A172 (cell line): ENCODE measurements around the gene CDH13. TPM values are rescaled to one million over a fixed set of nuclear protein-coding genes. Genes with fewer than 3 reads are reported as not detected.

ENCODE experiments used
- DNase-seq: peaks from one replicate; pipeline ENCODE4 v3.0.0-alpha.2; 2015; ENCODE audit warnings: low spot score
- total RNA-seq: library from RNA; depleted of rRNA; stranded (reverse); fragments of >200 nt; shearing (Covaris generic); gene quantifications from 2 replicates; pipeline ENCODE4 v1.2.3, GENCODE V29; 2014

The CDH13 gene
- total RNA-seq, 1 experiment from 2014 or later = 158 TPM

GRCh38 chr16:83113317-83113716 is 486.5 kb downstream of the CDH13 start:
- no peak for DNase-seq

- DNase-seq = no peak
Measured at GRCh38 chr16:83113811-83114210, 487.0 kb downstream of the CDH13 start.

DNA sequence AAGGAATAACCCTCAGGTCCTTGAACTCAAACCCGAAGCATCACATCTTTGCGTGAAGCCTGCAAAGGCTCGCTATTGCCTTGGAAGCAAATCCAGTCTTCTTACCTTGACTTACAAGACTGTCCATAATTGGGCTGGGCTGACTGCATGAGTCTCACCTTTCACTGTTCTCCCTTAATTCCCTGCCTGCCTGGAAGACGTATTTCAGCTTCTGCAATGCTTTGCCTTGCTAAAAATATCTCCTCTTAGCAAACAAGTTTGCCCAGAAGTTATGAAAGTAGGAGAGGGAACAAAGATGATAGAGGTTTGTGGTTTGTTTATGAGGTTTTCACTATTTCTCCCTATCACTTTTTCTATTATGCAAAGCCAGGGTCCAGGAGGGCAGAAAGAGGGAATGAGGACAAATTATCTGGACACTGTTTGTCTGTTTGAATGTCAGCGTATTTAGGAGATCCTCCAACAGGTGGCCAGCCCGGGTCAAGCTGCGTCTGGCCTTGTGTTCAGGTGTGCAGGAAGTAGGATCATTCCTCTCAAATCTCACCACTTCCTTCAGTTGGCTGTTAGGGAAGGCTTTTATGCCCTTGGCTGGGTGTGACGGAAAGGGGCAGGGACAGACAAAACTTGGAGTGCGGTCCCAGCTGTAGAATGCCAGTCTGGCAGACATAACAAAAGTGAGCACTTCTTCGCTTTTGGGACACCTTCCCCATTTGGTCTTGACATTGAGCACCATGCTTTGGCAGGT is 488.9 kb downstream of the CDH13 start:
- DNase-seq = no peak

DNA sequence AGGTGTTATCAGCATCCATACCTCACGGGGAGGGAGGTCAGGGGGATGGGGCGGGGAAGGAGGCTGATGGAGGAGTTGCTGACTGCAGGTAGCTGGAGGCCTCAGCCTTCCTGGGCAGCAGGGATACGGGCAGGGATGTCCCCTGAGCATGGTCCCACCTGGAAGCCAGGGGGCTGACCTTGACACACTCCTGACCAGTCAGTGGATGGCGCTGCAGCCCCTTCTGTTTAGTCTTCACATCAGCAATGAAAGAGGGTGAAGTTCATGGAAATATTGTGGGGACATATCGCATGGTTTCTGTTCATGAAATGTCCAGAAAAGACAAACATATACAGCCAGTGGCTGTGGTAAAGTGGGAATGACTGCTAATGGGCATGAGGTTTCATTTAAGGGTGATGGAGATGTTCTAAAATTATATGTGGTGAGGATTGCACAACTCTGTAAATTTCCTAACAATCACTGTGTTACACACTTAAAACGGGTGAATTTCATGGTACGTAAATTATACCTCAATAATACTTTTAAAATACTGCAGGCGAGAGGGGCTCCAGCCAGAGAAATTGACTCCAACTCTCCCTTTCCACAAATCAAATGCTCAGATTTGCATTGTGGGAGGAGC is 489.6 kb downstream of the CDH13 start:
- no peak for DNase-seq

GRCh38 chr16:83117810-83118209 is 491.0 kb downstream of the CDH13 start:
- no peak for DNase-seq

- DNase-seq = no peak
Measured at GRCh38 chr16:83118365-83118764, 491.6 kb downstream of the CDH13 start.

- no peak for DNase-seq
Measured at GRCh38 chr16:83125999-83126568, 499.3 kb downstream of the CDH13 start.

DNA sequence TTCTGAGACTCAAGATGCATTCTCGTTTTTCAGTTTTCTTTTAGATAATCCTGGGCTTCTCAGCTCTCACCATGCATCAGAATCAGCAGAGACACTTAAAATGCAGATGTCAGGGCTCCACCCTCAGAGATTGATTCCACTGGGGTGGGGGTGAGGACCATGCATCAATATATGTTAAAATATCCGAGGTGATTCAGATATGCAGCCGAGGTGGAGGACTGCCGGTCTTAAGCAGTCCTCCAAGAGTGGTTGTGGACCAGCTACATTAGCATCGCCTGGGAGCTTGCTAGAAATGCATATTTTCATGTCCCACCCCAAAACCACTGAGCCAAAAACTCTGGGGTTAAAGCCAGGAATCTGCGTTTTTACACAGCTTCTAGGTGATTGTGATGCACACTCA is 501.3 kb downstream of the CDH13 start:
- DNase-seq = no peak

- no peak for DNase-seq
Measured at GRCh38 chr16:83130039-83130438, 503.3 kb downstream of the CDH13 start.

DNA sequence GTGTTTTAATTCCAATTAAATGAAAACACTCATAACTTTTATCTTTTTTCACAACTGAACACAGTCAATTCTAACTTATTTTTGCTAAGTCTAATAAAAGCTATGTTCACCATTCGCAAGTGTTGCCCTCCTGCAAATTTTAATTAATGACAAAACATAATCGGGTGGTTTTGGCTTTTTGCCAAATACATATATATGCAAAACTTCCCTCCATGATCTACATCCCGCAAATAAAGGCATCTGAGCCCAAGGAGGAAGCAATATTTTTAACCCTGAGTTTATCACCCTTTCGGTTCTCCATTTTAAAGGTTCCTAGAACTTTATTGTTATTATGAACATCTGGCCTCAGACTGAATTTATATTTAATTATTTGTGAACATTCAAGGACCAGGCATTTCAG is 507.9 kb downstream of the CDH13 start:
- no peak for DNase-seq

DNA sequence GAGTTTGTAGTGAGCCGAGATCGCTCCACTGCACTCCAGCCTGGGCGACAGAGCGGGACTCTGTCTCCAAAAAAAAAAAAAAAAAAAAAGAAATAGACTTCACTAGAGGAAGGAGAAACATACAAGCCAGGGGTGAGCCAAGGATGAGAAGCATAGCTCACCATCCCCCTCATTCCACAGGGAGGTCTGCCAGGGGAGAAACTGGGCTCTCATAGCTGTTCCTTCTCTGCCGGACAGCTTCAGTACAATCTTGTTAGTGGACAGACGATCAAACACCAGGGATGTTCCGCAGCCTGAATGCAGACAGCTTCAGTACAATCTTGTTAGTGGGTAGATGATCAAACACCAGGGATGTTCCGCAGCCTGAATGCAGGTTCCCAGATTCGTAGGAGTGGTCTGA is 509.6 kb downstream of the CDH13 start:
- DNase-seq = no peak

- DNase-seq = no peak
Measured at GRCh38 chr16:83136924-83137323, 510.2 kb downstream of the CDH13 start.

DNA sequence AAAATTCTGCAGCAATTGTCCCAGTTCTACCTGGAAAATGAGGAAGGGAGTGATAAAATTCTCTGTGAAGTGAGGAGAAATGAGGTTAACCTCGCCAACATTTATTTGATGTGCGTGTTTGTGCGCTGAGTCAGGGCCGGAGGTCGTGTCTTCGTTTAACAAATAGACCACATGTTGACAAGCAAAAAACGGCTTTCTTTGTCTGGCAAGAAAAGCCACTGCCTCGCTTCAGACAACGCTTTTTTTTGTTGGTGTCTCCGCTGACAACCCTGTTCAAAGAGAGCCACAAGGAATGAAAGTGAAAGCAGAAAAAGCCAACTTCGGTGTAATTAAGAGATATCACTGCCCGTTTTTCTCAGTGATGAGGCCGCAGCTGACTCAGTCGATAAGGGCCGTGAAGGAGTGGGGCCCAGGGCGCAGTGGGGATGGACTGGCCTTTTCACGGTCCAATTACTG is 510.6 kb downstream of the CDH13 start:
- DNase-seq = peak; percentile 95

DNA sequence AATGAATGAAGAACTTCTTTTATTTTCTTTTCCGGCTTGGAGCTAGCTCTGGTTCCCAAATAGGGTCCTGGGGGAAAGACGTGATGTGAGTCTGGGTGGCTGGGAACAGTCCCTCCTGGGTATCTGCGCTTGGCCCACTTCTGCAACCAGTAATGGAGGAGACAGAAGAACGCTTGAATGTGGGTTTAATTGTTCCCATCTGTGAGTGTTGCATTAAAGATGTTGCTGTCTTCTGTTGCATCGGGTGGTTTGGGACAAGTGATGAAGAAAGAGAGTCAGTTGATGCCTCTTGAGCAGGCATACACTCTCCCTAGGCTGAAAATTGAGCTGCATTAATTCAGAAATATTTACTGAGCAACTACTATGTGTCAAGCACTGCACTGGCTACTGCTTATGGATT is 511.1 kb downstream of the CDH13 start:
- no peak for DNase-seq

GRCh38 chr16:83138512-83138911 is 511.7 kb downstream of the CDH13 start:
- DNase-seq = no peak

GRCh38 chr16:83138976-83139690 is 512.4 kb downstream of the CDH13 start:
- DNase-seq = no peak

- DNase-seq = peak; percentile 91
Measured at GRCh38 chr16:83143788-83144187, 517.0 kb downstream of the CDH13 start.

DNA sequence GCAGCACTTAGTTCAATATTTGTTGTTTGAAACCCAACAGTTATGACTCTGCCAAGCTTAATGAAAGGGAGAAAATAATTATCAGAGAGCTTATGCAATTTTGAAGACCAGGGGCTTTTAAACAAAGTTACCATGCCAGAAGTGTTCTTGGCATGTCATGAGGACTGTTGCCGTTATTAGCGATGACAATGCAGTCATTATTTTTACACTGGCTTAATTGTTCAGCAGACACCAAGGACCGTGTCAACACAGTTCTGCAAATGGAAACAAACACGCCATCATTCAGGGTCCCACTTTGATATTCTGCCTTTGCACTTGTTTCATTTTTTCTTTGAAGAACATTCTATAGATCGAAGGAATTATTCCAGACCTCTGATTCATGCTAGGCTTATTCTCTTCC is 518.5 kb downstream of the CDH13 start:
- DNase-seq = no peak

GRCh38 chr16:83147244-83147643 is 520.5 kb downstream of the CDH13 start:
- DNase-seq = no peak

DNA sequence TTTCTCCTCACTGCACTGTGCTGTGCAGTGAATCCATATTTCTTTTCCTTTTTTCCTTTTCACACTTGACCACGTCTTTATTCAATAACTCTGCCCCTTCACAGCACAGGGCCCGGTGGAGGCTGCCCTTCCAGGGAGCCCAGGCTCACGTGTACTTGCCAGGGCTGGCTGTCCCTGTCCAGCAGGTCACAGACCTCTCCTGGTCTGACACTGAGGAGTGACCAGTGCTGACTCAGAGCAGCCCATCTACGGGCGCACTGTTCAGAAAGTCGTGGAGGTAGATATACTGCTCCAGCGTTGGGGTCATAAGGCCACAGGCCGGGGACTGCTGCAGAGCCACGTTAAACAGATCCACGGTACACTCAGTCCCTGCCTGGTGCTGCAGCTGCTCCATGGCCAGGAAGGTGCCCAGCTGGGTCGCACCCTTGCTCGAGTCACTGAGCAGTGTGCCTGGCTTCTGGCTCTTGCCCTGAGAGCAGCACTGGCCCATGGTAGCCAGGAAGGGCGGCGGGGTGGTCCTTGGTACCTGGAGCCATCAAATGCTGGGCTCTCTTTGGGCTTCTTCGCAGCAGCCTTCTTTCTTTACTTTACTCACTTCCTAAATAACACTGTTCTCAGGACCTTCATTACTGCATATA is 531.7 kb downstream of the CDH13 start:
- no peak for DNase-seq

- no peak for DNase-seq
Measured at GRCh38 chr16:83159049-83159448, 532.3 kb downstream of the CDH13 start.
